BE2C (cell line): ENCODE results near the gene IL21R.

Source experiments
- DNase-seq: peaks from one replicate; pipeline ENCODE4 v3.0.0-alpha.2; 2020
- H3K27me3 ChIP-seq: fragments of 250-450 bp; sonication (Bioruptor Pico); 2 replicates; pipeline ENCODE4 v1.5.1; 2020; ENCODE audit warnings: mild to moderate bottlenecking
- H3K36me3 ChIP-seq: fragments of 250-450 bp; sonication (Bioruptor Pico); 2 replicates; pipeline ENCODE4 v1.5.1; 2020; ENCODE audit warnings: mild to moderate bottlenecking
- H3K4me1 ChIP-seq: fragments of 250-450 bp; sonication (Bioruptor Pico); 2 replicates; pipeline ENCODE4 v1.5.1; 2020
- H3K4me3 ChIP-seq: 2 replicates; pipeline ENCODE4 v1.5.1; 2011; ENCODE audit warnings: low read depth, low read length
- H3K9me3 ChIP-seq: fragments of 250-450 bp; sonication (Bioruptor Pico); 2 replicates; pipeline ENCODE4 v1.5.1; 2020
- CTCF ChIP-seq: IDR thresholded peaks from 2 replicates; pipeline ENCODE4 v1.5.1; 2012; ENCODE audit warnings: mild to moderate bottlenecking, low read depth, low read length

IL21R gene

DNA sequence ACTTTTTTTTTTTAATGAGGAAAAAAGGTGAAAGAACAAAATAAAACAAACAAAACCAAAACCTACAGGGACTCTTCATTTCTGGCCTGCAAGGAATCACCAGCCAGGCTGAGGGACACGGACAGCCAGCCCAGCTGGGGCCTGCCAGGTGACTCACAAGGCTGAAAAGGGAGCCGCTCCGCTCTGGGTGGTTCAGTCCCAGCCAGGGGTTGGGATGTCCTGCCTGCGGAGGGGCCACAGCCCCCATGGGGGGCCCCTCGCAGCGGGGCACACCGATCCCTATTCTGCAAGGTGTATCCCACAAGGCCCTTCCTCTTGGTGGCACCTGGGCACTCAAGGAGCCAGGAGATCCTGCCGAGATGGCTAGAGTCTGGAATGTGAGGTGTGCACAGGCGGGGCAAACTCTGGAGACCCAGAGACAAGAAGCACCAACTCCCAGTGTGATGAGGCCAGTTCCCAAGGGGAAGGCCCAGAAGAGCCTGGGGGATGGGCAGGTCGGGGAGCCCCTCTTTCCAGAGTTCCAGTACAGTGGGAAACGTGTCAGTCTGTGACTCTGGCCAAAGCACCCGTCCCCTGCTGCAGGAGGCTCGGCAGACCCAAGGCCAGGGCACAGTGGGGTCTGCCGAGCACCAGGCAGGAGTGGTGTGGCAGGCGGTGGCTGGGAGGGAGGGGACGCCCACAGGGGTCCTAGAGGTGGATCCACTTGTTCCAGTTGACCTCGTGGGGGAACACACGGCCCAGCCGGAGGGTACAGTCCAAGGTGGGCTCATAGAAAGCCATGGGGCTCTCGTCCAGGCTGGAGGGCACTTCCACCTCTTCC lies 58.9 kb downstream of the IL21R start:
- H3K36me3 ChIP-seq: peaks cover 46% of the 10 kb centered on the region
- TF ChIP-seq CTCF: no peak
- no peak for DNase-seq

GRCh38 chr16:27461483-27462171 lies 59.7 kb downstream of the IL21R start:
- H3K4me1 ChIP-seq: no peaks in the 10 kb centered on the region
- H3K36me3 ChIP-seq: peaks cover 50% of the 10 kb centered on the region
- no peak for TF ChIP-seq CTCF
- H3K9me3 ChIP-seq: no peaks in the 10 kb centered on the region
- no peak overlapping the region for H3K4me3 ChIP-seq
- no peak for DNase-seq
- H3K27me3 ChIP-seq: no peaks in the 10 kb centered on the region

More for the DNA sequence above, 58.9 kb downstream of the IL21R start:
- no peak overlapping the region for H3K4me3 ChIP-seq
- H3K9me3 ChIP-seq: no peaks in the 10 kb centered on the region
- no peaks in the 10 kb centered on the region for H3K27me3 ChIP-seq
- H3K4me1 ChIP-seq: no peaks in the 10 kb centered on the region

DNA sequence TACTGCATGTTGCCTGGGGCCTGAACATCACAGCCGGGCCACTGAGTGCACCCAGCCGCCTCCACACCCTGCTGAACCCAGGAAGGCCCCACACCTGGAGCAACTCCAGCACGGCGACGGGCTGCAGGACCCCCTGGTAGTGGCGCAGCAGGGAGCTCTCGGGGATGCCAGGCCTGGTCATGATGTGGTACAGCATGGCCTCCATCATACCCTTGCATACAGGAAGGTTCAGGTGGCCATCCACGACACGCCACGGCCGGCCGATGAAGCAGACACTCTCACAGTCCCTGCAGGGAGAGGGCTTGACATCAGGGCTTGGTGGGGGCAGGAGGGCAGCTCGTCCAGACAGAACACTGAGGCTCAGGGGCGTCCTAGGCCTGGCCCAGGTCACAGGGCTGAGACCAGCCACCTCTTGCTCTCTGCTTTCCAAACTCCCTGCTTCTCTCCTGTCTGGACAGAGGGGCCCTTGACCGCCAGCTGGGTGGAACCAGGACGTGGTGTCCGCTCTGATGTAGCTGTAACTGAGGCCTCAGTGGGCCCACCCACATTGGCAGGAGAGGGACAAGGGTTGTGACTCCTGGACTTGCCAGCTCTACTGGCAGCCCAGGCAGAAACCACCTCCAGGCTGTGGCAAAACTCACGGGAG lies 60.3 kb downstream of the IL21R start:
- DNase-seq: no peak
- no peaks in the 10 kb centered on the region for H3K9me3 ChIP-seq
- TF ChIP-seq CTCF: no peak
- H3K36me3 ChIP-seq: peaks cover 57% of the 10 kb centered on the region
- H3K27me3 ChIP-seq: no peaks in the 10 kb centered on the region
- H3K4me1 ChIP-seq: no peaks in the 10 kb centered on the region
- H3K4me3 ChIP-seq: no peak overlapping the region

DNA sequence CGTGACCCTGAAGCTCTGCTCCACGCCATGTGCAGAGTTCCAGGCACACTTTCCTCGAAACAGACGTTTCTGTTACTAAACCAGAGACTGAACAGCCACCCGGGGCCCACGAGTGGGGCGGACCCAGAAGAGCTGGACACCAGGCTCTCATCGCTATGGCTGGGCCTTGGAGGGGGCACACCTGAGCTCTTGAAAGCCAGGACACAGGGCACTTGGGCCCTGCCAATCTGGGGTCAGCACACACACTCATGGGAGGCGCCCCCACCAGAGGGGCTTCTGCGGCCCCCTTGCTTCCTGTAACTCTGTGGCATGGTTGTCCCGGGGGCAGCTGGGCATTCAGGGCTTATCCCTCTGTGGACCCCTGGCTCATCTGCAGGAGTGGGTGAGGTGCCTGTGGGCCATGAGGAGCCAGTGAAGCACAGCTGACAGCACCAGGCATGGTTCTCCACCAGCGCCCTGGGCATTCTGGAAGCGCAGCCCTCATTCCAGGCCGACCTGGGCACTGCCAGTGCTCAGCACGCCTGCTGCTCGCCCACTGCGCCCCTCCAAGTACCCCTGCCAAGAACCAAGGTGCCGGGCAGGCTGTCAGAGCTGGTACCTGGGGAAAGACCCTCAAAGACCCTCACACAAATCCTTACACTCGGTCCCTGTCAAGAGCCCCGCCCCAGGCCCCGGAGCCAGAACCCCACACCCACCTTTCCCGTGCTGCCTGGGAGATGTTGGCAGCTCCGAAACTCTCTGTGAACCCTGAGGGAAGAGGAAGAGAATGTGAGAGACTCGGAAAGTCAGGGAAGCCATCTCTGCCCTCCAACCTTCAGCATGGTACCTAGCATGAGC lies 61.1 kb downstream of the IL21R start:
- Histone ChIP-seq H3K27me3 (no peaks in the 10 kb centered on the region), H3K36me3 (peaks cover 64% of the 10 kb centered on the region), H3K4me3 (no peak overlapping the region), H3K4me1 (no peaks in the 10 kb centered on the region), H3K9me3 (no peaks in the 10 kb centered on the region)
- no peak for TF ChIP-seq CTCF
- no peak for DNase-seq

GRCh38 chr16:27463741-27464591 lies 62.0 kb downstream of the IL21R start:
- no peak overlapping the region for H3K4me3 ChIP-seq
- no peak for DNase-seq
- H3K9me3 ChIP-seq: no peaks in the 10 kb centered on the region
- H3K4me1 ChIP-seq: no peaks in the 10 kb centered on the region
- H3K36me3 ChIP-seq: peaks cover 73% of the 10 kb centered on the region
- no peaks in the 10 kb centered on the region for H3K27me3 ChIP-seq
- TF ChIP-seq CTCF: no peak
